B cell (primary cell): ENCODE measurements around the gene RNFT2. TPM values are rescaled to one million over a fixed set of nuclear protein-coding genes. Genes with fewer than 3 reads are reported as not detected.

Experiments
- ATAC-seq: fragments of 200-7000 bp; cut with Tn5 transposase; one replicate; pipeline ENCODE4 v1.10.0; 2021; ENCODE audit warnings: low read depth, mild to moderate bottlenecking, moderate number of reproducible peaks, moderate library complexity
- CTCF ChIA-PET: fragments of 350-600 bp; sonication (Branson Sonifier 250); formaldehyde crosslinking; loops from one replicate; lab custom pipeline; 2021; ENCODE audit warnings: antibody characterized with exemption, inconsistent platforms; lab: Charles Lee
- POLR2A ChIA-PET: fragments of 350-600 bp; sonication (Branson Sonifier 250); formaldehyde crosslinking; loops from one replicate; lab custom pipeline; 2021; ENCODE audit warnings: antibody characterized with exemption; lab: Charles Lee
- DNase-seq: peaks from one replicate; pipeline ENCODE4 v3.0.0; 2013
- H2AFZ ChIP-seq: 2 replicates; pipeline ENCODE4 v1.6.1; 2012; ENCODE audit warnings: mild to moderate bottlenecking, low read depth, low read length; ENCODE audit not compliant: insufficient read depth, poor library complexity, severe bottlenecking
- H3K27ac ChIP-seq, 2 donors: 1 replicate in 1 of 2; 2 replicates in 1 of 2; pipeline ENCODE4 v1.5.1; 2012 to 2013; ENCODE audit warnings: low read length in 2 of 2, mild to moderate bottlenecking in 2 of 2, moderate library complexity in 1 of 2
- H3K27me3 ChIP-seq, 4 experiments: fragments of 200-600 bp in 1 of 4; sonication (generic) in 1 of 4; replicated peaks in 1 of 4; 1 replicate in 2 of 4; 2 replicates in 2 of 4; pipeline versions ENCODE4 v1.6.1 to v1.7.0; 2013 to 2016; ENCODE audit warnings: low read length in 3 of 4, mild to moderate bottlenecking in 2 of 4, mixed read lengths in 1 of 4, moderate library complexity in 1 of 4; ENCODE audit not compliant: insufficient read depth in 4 of 4, control insufficient read depth in 3 of 4; ENCODE audit errors: control extremely low read depth in 1 of 4
- H3K36me3 ChIP-seq, 2 experiments: replicated peaks in 1 of 2; 1 replicate in 1 of 2; 2 replicates in 1 of 2; pipeline versions ENCODE4 v1.6.1 to v1.7.1; 2013; ENCODE audit warnings: low read length in 1 of 2; ENCODE audit not compliant: insufficient read depth in 2 of 2, control insufficient read depth in 1 of 2; ENCODE audit errors: control extremely low read depth in 1 of 2, extremely low read depth in 1 of 2
- H3K4me1 ChIP-seq, 2 donors: fragments of 200-600 bp in 1 of 2; sonication (generic) in 1 of 2; 1 replicate in 1 of 2; 2 replicates in 1 of 2; pipeline versions ENCODE4 v1.5.1 to v1.6.1; 2013 to 2017; ENCODE audit warnings: low read length in 2 of 2; ENCODE audit not compliant: control insufficient read depth in 2 of 2, insufficient read depth in 2 of 2
- H3K4me2 ChIP-seq: replicated peaks from 2 replicates; pipeline ENCODE3; 2012; ENCODE audit warnings: mild to moderate bottlenecking, low read depth, low read length; ENCODE audit not compliant: poor library complexity, severe bottlenecking
- H3K4me3 ChIP-seq, 5 experiments: fragments of 200-600 bp in 1 of 5; sonication (generic) in 1 of 5; 1 replicate in 3 of 5; 2 replicates in 2 of 5; pipeline versions ENCODE4 v1.5.1 to v1.7.0; 2011 to 2016; ENCODE audit warnings: low read length in 4 of 5, mild to moderate bottlenecking in 4 of 5, low read depth in 2 of 5, control low read depth in 1 of 5, moderate library complexity in 1 of 5; ENCODE audit not compliant: insufficient read depth in 1 of 5; ENCODE audit errors: control extremely low read depth in 1 of 5, extremely low read depth in 1 of 5
- H3K79me2 ChIP-seq: fragments of 200-600 bp; sonication (generic); one replicate; pipeline ENCODE4 v1.6.0; 2016; ENCODE audit warnings: low read length; ENCODE audit not compliant: control insufficient read depth, insufficient read depth
- H3K9ac ChIP-seq: fragments of 200-600 bp; sonication (generic); 2 replicates; pipeline ENCODE4 v1.6.1; 2017; ENCODE audit warnings: mild to moderate bottlenecking, low read length, moderate library complexity
- H3K9me3 ChIP-seq, 3 donors: one replicate each; pipeline versions ENCODE4 v1.6.1 to v1.7.1; 2013; ENCODE audit warnings: low read length in 2 of 3; ENCODE audit not compliant: control insufficient read depth in 2 of 3, insufficient read depth in 1 of 3; ENCODE audit errors: control extremely low read depth in 1 of 3
- H4K20me1 ChIP-seq: 2 replicates; pipeline ENCODE4 v1.6.0; 2012; ENCODE audit warnings: mild to moderate bottlenecking, low read length; ENCODE audit not compliant: insufficient read depth, control insufficient read depth, poor library complexity, severe bottlenecking
- H3K27ac Mint-ChIP-seq: one replicate; pipeline ENCODE4 v1.8.0; 2021; ENCODE audit warnings: mixed read lengths
- H3K27me3 Mint-ChIP-seq: one replicate; pipeline ENCODE4 v1.8.0; 2021; ENCODE audit warnings: mixed read lengths
- H3K4me1 Mint-ChIP-seq: one replicate; pipeline ENCODE4 v1.8.0; 2021; ENCODE audit warnings: mixed read lengths
- H3K4me3 Mint-ChIP-seq: one replicate; pipeline ENCODE4 v1.8.0; 2021; ENCODE audit warnings: mixed read lengths
- H3K9me3 Mint-ChIP-seq: one replicate; pipeline ENCODE4 v1.8.0; 2022; ENCODE audit warnings: mixed read lengths; ENCODE audit not compliant: insufficient read depth
- EZH2 ChIP-seq: IDR thresholded peaks from 2 replicates; pipeline ENCODE4 v1.6.1; 2012; ENCODE audit warnings: borderline replicate concordance, low read depth, mild to moderate bottlenecking, moderate library complexity, low read length; ENCODE audit not compliant: insufficient read depth, poor library complexity, severe bottlenecking
- WGBS: methylation state at CpG from one replicate; pipeline ENCODE4 v1.1.5; 2013; ENCODE audit warnings: missing lambda C conversion rate; ENCODE audit not compliant: insufficient coverage; 5-methylcytosine and 5-hydroxymethylcytosine counted together
- intact Hi-C: fragments of 100-400 bp; cut with micrococcal nuclease; formaldehyde crosslinking; loops from one replicate; pipeline ENCODE4 v1.10.0; 2022
- polyA plus RNA-seq: library from polyadenylated mRNA; depleted of rRNA; stranded (reverse); fragments of >200 nt; gene quantifications from 2 replicates; pipeline ENCODE4 v1.2.3, GENCODE V29; 2012
- total RNA-seq, 2 donors: library from RNA; stranded (reverse); fragments of 120-200 nt in 1 of 2; gene quantifications; 1 replicate in 1 of 2; 2 replicates in 1 of 2; pipeline versions ENCODE4 v1.2.3 to v1.2.4, GENCODE V29; 2013 to 2022
- TF ChIP-seq, protein P1 (sequence below): fragments of 200-600 bp; IDR thresholded peaks from one replicate; pipeline ENCODE4 v1.8.0; 2022; ENCODE audit warnings: antibody characterized with exemption, mild to moderate bottlenecking

RNFT2 gene
- total and polyA plus RNA-seq, 2 donors (not counting 1 experiment from before 2014, with no cell fraction given): 5.2 to 18.2 TPM

DNA sequence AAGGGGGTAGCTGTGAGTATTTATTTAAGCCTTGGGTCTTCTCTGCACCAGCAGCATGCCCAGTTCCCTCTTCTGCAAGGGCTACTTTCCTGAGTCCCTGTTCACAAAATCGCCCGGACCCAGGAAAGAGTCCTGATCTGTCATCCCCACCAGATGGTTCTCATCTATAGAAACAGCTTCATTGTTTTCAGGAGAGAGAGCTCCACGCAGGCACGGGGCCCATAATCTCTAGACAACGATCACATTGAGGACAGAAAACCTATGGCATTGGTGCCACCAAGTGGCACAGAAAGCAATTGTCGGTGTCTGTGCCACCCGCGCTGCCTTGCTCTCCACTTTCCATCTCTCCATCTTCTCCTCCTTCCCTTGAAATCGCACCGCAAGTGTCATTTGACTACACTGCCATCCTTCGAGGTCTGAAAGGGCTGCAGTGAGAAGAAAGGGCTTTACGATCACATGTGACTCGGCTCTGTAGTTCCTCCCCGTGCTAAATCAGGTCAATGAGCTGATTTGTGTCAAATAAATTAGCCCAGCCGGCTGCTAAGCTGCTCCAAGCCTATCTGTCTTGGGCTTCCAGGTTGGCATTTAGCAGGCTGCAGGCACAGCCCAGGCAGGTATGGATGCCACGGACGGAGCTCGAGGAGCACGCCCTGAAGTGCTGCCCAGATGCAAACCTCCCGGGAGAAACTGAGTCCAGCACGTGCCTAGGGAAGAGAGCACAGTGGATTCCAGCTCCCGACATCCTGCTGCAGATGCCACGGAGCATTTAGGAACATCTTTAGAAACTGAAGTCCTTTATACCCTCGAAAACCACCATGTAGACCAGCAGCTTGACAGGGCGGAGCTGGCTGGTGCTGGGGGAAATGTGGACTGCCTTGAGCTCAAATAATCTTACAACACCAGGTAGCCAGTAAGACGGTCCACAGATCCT, 29.0 kb upstream of the RNFT2 start:
- ChIA-PET POLR2A (interaction anchor here (0.6 to 1.1 kb wide), 4 partner anchors 109 to 176 kb away, joined by 3 to 11 read pairs (median 4); no protein-coding TSS in a partner anchor), CTCF (interaction anchor here (0.6 to 3.1 kb wide), 54 partner anchors 9 to 1774 kb away, joined by 3 to 69 read pairs (median 4); partner anchors contain the start of genes HRK and MAP1LC3B2)
- Histone ChIP-seq H3K9ac (peak overlapping the region; percentile 24), H3K4me2 (peak overlapping the region; percentile 67), H3K79me2 (no peaks in the 10 kb centered on the region), H4K20me1 (no peaks in the 10 kb centered on the region), H2AFZ (peak overlapping the region; percentile 52), H3K36me3 (no peaks in the 10 kb centered on the region), H3K27me3 (peaks cover 0 to 8% (median 3%) of the 10 kb centered on the region in 4 experiments), H3K4me1 (peaks cover 20 to 24% of the 10 kb centered on the region in 2 donors), H3K27ac (no peak overlapping the region), H3K9me3 (no peaks in the 10 kb centered on the region), H3K4me3 (peak overlapping the region in 2 of 5 experiments; percentile 3 to 5)
- Mint-ChIP-seq H3K4me1 (peaks cover 30% of the 10 kb centered on the region), H3K27me3 (peaks cover 9% of the 10 kb centered on the region), H3K4me3 (peak overlapping the region; percentile 54), H3K9me3 (no peaks in the 10 kb centered on the region), H3K27ac (no peak overlapping the region)
- DNase-seq: peak; percentile 73
- intact Hi-C loops: loop anchor here (1.0 to 10.0 kb wide), 4 partner anchors 434 to 711 kb away; partner anchors contain the start of gene MED13L
- peak; percentile 81 for ATAC-seq
- TF ChIP-seq, protein P1, sequence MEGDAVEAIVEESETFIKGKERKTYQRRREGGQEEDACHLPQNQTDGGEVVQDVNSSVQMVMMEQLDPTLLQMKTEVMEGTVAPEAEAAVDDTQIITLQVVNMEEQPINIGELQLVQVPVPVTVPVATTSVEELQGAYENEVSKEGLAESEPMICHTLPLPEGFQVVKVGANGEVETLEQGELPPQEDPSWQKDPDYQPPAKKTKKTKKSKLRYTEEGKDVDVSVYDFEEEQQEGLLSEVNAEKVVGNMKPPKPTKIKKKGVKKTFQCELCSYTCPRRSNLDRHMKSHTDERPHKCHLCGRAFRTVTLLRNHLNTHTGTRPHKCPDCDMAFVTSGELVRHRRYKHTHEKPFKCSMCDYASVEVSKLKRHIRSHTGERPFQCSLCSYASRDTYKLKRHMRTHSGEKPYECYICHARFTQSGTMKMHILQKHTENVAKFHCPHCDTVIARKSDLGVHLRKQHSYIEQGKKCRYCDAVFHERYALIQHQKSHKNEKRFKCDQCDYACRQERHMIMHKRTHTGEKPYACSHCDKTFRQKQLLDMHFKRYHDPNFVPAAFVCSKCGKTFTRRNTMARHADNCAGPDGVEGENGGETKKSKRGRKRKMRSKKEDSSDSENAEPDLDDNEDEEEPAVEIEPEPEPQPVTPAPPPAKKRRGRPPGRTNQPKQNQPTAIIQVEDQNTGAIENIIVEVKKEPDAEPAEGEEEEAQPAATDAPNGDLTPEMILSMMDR: peak; percentile 81
- no peak for TF ChIP-seq EZH2
- 29% methylated on average over 23 of the region's 26 CpGs for WGBS
